NB4 (cell line): ENCODE measurements around the gene KRTAP19-8.

Experiments used
- CTCF ChIP-seq: IDR thresholded peaks from one replicate; pipeline ENCODE4 v1.5.1; 2012; ENCODE audit warnings: low read depth, low read length
- POLR2A ChIP-seq: IDR thresholded peaks from 2 replicates; pipeline ENCODE4 v1.6.1; 2011; ENCODE audit warnings: mild to moderate bottlenecking; ENCODE audit not compliant: insufficient read length; ENCODE audit errors: extremely low read depth

GRCh38 chr21:30988706-30989105, 49.6 kb downstream of the KRTAP19-8 start:
- TF ChIP-seq CTCF (no peak), POLR2A (no peak)
